ENCODE measurements around the gene C19orf18. TPM values are rescaled to one million over a fixed set of nuclear protein-coding genes. Genes with fewer than 3 reads are reported as not detected.

The C19orf18 gene
- polyA plus RNA-seq, 1 donor from 2014 or later = not detected

DNA sequence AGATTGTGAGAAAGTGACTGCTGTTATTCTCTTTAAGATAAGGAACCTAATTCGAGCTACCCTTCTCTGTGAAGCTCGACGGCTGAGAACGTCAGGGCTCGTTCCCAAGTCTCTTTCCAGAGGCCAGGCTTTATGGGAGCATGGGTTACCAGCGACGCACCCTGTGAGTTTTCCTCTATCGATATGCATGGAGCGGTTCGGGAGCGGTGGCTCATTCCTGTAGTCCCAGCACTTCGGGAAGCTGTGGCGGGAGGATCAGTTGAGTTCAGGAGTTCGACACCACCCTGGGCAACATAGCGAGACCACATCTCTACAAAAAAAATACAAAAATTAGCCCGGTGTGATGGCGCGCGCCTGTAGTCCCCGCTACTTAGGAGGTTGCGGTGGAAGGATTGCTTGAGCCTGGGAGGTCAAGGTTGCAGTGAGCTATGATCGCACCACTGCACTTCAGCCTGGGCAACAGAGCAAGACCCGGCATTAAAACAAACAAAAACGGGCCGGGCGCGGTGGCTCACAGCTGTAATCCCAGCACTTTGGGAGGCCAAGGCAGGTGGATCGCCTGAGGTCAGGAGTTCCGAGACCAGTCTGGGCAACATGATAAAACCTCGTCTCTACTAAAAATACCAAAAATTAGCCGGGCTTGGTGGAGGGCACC lies 29.0 kb upstream of the C19orf18 start:
- H3K36me3 ChIP-seq (ENCODE audit: insufficient read depth, low read length) = peaks cover 44% of the 10 kb centered on the region
- TF ChIP-seq RAD21 (conservative IDR thresholded peaks at IDR 0.05) = no peak
- no peak for TF ChIP-seq MXI1 (conservative IDR thresholded peaks at IDR 0.05; ENCODE audit: poor library complexity, severe bottlenecking)
- TF ChIP-seq, protein P1, sequence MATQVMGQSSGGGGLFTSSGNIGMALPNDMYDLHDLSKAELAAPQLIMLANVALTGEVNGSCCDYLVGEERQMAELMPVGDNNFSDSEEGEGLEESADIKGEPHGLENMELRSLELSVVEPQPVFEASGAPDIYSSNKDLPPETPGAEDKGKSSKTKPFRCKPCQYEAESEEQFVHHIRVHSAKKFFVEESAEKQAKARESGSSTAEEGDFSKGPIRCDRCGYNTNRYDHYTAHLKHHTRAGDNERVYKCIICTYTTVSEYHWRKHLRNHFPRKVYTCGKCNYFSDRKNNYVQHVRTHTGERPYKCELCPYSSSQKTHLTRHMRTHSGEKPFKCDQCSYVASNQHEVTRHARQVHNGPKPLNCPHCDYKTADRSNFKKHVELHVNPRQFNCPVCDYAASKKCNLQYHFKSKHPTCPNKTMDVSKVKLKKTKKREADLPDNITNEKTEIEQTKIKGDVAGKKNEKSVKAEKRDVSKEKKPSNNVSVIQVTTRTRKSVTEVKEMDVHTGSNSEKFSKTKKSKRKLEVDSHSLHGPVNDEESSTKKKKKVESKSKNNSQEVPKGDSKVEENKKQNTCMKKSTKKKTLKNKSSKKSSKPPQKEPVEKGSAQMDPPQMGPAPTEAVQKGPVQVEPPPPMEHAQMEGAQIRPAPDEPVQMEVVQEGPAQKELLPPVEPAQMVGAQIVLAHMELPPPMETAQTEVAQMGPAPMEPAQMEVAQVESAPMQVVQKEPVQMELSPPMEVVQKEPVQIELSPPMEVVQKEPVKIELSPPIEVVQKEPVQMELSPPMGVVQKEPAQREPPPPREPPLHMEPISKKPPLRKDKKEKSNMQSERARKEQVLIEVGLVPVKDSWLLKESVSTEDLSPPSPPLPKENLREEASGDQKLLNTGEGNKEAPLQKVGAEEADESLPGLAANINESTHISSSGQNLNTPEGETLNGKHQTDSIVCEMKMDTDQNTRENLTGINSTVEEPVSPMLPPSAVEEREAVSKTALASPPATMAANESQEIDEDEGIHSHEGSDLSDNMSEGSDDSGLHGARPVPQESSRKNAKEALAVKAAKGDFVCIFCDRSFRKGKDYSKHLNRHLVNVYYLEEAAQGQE (IDR thresholded peaks at IDR 0.05; ENCODE audit: borderline replicate concordance) = no peak
- TF ChIP-seq EP300 (conservative IDR thresholded peaks at IDR 0.05; ENCODE audit: poor library complexity, severe bottlenecking) = no peak
- no peak for TF ChIP-seq TAF1 (IDR thresholded peaks at IDR 0.05; ENCODE audit: low read depth)
- no peak for TF ChIP-seq POLR2AphosphoS5 (IDR thresholded peaks at IDR 0.05)
- TF ChIP-seq EZH2 (IDR thresholded peaks at IDR 0.05; ENCODE audit: borderline replicate concordance, insufficient read depth, low read length, poor library complexity, severe bottlenecking) = no peak
- no peak for TF ChIP-seq SMC3 (conservative IDR thresholded peaks at IDR 0.05; ENCODE audit: poor library complexity)
- TF ChIP-seq CTCF (IDR thresholded peaks at IDR 0.05; ENCODE audit: poor library complexity, severe bottlenecking) = no peak
- no peaks in the 10 kb centered on the region for H3K9me2 ChIP-seq (ENCODE audit: insufficient read depth, low read length)
- H4K20me1 ChIP-seq (ENCODE audit: insufficient read depth) = no peaks in the 10 kb centered on the region
- H3K79me2 ChIP-seq (replicated peaks; ENCODE audit: insufficient read depth, low read length) = peaks cover 23% of the 10 kb centered on the region
- H2AFZ ChIP-seq (ENCODE audit: low read depth, low read length) = peak overlapping the region; percentile 95
- H3K4me2 ChIP-seq (ENCODE audit: low read length) = peak overlapping the region; percentile 55
- H3K27me3 ChIP-seq (ENCODE audit: insufficient read depth, low read depth, low read length) = no peaks in the 10 kb centered on the region
- H3K27ac ChIP-seq (ENCODE audit: low read length) = peak overlapping the region; percentile 95
- no peaks in the 10 kb centered on the region for H3F3A ChIP-seq (ENCODE audit: insufficient read depth, low read length, poor library complexity, severe bottlenecking)
- peaks cover 28% of the 10 kb centered on the region for H3K9me3 ChIP-seq (ENCODE audit: low read length)
- peak overlapping the region; percentile 99 for H3K9ac ChIP-seq (ENCODE audit: low read length)
- peak overlapping the region; percentile 97 for H3K4me3 ChIP-seq (ENCODE audit: low read length)

DNA sequence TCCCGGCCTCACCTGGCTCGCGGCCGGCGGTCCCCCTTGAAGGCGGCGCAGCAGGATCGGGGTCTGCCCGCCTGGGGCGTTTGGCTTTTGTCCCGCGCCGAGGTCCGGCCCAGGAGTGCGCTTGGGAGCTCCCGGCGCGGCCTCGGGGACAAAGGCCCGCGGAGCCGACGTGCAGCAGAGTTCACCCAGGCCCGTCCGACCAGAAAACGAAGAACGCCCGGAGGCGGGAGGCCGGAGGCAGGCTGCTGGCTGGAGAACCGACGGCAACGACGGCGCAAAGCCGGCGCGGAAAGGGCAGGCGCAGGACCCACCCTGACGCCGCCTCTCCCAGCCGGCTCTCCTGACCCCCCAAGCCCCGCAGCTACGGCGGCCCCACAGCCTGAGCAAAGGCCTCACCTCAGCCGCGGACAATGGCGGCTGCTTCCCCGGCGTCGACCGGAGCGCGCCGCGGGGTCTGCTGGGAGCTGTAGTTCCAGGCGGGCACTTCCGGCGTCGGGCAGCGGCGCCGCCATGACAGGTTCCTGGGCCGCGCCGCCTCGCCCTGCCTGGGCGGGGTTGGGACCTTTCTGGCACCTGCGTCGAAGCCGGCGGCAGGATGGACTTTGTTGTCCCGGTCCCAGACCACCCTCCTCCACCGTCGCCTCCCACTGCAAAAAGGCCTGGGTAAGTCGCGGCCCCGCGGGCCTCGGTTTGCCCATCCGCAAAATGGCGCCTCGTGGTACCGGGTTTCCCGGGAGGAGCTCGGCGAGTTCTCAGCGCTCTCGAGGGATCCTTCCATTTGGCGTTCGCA lies 28.2 kb upstream of the C19orf18 start, which contains the start of gene ZNF606:
ZNF606 (minus strand) TSS at position 437 of the 790 bp plus-strand sequence. CDS start 1,501 bp downstream, outside the sequence.
- Histone ChIP-seq H3K4me3 (ENCODE audit: low read length) (peak within 1 kb of the TSS; percentile 97), H3K27ac (ENCODE audit: low read length) (peak within 1 kb of the TSS; percentile 95), H3K36me3 (ENCODE audit: insufficient read depth, low read length) (peaks cover 50% of the 10 kb centered on the region), H3K9me3 (ENCODE audit: low read length) (peaks cover 28% of the 10 kb centered on the region), H3K4me2 (ENCODE audit: low read length) (peak within 1 kb of the TSS; percentile 65), H4K20me1 (ENCODE audit: insufficient read depth) (no peaks in the 10 kb centered on the region), H3K27me3 (ENCODE audit: insufficient read depth, low read depth, low read length) (no peaks in the 10 kb centered on the region), H3K9ac (ENCODE audit: low read length) (peak within 1 kb of the TSS; percentile 99), H3F3A (ENCODE audit: insufficient read depth, low read length, poor library complexity, severe bottlenecking) (no peaks in the 10 kb centered on the region), H2AFZ (ENCODE audit: low read depth, low read length) (peak within 1 kb of the TSS; percentile 95), H3K9me2 (ENCODE audit: insufficient read depth, low read length) (no peaks in the 10 kb centered on the region), H3K79me2 (replicated peaks; ENCODE audit: insufficient read depth, low read length) (peaks cover 23% of the 10 kb centered on the region)
- TF ChIP-seq, protein P1 (IDR thresholded peaks at IDR 0.05; ENCODE audit: borderline replicate concordance) = peak; percentile 71
- TF ChIP-seq EP300 (conservative IDR thresholded peaks at IDR 0.05; ENCODE audit: poor library complexity, severe bottlenecking) = peak; percentile 57
- TF ChIP-seq EZH2 (IDR thresholded peaks at IDR 0.05; ENCODE audit: borderline replicate concordance, insufficient read depth, low read length, poor library complexity, severe bottlenecking) = no peak
- peak; percentile 98 for TF ChIP-seq POLR2AphosphoS5 (IDR thresholded peaks at IDR 0.05)
- TF ChIP-seq RAD21 (conservative IDR thresholded peaks at IDR 0.05) = peak; percentile 26
- TF ChIP-seq CTCF (IDR thresholded peaks at IDR 0.05; ENCODE audit: poor library complexity, severe bottlenecking) = no peak
- peak; percentile 45 for TF ChIP-seq SMC3 (conservative IDR thresholded peaks at IDR 0.05; ENCODE audit: poor library complexity)
- TF ChIP-seq MXI1 (conservative IDR thresholded peaks at IDR 0.05; ENCODE audit: poor library complexity, severe bottlenecking) = peak; percentile 46
- peak; percentile 32 for TF ChIP-seq TAF1 (IDR thresholded peaks at IDR 0.05; ENCODE audit: low read depth)

All from neural cell (in vitro differentiated cells).